GM12875 (cell line): ENCODE data around the gene FYCO1.

Source experiments
- H3K4me3 ChIP-seq: one replicate; pipeline ENCODE4 v1.5.1; 2011; ENCODE audit warnings: low read depth, low read length, control low read depth
- TF ChIP-seq, protein P1 (sequence below): IDR thresholded peaks from 2 replicates; pipeline ENCODE4 v1.5.1; 2011; ENCODE audit warnings: low read depth, mild to moderate bottlenecking, control low read depth, inconsistent platforms, low read length, moderate library complexity, borderline replicate concordance; ENCODE audit not compliant: insufficient read depth

FYCO1 gene

DNA sequence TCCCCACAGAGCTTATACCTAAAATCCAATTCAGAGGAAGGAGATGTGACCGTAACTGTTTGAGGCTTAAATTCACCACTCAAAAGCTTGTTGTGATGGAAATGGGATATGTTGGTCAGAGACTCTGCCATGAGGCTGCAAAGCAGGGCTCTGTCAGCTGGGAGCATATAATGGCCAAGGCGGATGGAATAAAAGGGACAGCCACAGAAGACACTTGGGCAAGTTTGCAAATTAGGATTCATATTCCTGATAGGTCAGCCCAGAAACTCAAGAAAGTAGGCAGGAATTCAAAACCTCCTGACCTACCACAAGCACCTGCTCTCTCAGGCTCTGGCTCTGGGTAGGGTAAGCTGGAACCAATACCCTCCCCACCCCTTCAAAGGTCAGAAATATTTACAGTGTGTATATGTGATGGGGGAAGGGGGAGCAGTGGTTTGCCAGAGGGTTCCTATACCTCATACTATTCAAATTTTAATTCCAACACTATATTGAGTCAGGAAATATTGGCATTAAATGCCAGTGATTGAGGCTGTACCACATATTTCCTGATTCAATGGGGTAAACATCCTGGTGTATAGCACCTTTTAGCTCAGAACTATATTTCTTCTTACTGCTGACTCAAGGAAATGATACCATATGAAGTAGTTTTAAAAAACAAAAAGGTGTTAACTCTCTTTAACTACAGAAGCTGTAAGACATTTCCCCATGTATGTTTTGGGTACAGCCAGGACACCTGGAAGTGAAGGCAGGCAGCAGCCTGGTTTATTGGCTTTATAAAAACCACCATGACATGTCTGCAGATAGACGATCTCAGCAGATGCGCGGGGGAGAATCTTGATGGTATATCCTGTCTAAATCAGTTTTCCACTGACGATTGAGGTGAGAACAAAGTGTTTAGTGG, 19.2 kb downstream of the FYCO1 start:
- TF ChIP-seq, protein P1, sequence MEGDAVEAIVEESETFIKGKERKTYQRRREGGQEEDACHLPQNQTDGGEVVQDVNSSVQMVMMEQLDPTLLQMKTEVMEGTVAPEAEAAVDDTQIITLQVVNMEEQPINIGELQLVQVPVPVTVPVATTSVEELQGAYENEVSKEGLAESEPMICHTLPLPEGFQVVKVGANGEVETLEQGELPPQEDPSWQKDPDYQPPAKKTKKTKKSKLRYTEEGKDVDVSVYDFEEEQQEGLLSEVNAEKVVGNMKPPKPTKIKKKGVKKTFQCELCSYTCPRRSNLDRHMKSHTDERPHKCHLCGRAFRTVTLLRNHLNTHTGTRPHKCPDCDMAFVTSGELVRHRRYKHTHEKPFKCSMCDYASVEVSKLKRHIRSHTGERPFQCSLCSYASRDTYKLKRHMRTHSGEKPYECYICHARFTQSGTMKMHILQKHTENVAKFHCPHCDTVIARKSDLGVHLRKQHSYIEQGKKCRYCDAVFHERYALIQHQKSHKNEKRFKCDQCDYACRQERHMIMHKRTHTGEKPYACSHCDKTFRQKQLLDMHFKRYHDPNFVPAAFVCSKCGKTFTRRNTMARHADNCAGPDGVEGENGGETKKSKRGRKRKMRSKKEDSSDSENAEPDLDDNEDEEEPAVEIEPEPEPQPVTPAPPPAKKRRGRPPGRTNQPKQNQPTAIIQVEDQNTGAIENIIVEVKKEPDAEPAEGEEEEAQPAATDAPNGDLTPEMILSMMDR = no peak

DNA sequence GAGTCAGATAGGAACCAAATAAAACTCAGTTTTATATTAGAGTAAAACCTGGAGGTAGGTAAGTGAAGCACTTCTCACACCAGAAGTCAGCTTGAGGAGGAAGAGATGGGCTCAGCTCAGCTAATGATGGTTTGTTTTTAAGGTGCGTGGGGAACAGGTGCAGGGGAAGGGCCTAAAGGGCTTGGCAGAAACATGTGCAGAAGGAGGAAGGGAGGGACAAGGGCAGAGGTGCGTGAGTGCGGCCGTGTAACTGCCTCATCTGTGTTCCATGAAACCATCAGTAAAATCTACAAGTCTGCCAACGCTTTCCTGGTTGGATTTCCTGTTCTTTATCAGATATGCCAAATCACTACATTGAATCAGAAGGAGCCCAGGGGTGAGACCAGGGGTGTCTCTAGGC, 19.9 kb downstream of the FYCO1 start:
- H3K4me3 ChIP-seq = no peak overlapping the region
- TF ChIP-seq, protein P1 = no peak

More for the DNA sequence above, 19.2 kb downstream of the FYCO1 start:
- no peak overlapping the region for H3K4me3 ChIP-seq

DNA sequence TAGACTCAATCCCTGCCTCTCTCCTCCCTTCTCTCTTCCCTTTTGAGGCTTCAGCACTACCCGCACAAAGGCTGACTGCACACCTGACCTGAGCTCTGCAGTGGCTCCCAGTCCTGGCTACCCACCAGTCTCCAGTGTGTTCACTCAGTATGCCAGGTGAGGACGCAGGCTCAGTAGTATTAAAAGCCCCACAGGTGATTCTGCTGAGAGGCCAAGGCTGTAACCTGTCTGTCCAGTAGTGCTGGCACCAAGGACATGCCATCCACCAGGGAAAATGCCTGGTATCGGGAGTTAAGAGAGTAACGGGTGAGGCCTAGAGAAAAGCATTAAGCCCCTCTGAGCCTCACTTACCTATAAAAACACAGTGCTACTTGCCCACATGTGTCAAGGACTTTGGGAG, 20.9 kb downstream of the FYCO1 start:
- no peak overlapping the region for H3K4me3 ChIP-seq
- TF ChIP-seq, protein P1 = no peak

DNA sequence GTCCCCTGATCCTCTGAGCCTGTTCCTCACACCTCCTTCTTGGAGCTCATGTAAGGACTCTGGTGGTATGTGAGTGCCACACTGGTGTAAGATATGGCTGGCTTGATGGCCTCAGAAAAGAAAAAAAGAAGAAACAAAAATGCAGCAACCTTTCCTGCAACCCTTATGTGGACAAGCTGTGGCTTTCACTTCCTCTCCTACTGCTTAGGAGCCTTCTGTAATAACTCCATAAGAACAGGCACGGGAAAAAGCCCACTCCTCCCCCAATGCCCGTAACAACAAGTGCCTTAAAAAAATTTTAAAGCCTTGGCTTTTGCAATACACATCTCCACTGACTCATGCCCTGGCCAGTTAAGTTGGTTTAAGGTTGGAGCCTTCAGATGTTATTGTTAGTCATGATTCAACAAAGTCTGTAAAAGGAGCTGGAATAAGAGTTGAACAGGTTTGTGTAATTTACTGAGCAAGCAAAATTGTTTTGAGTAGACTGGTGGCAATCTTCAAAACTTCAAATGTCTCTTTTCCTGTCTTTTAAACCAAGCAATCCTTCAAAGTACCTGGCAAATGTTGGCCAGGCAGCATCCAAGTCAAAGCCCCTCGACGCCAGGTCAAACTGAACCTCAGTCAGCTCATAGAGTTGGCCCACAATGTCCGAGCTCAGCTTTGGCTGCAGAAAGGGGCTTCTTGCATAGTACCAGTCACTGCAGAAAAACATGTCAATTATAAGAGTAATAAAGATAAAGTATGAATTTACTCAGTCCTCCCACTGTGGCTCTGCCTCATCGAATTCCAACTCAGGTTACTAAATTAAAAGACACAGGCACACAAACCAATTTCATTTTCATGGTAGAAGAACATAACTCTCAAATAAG, 22.9 kb downstream of the FYCO1 start:
- H3K4me3 ChIP-seq = no peak overlapping the region
- TF ChIP-seq, protein P1 = no peak

DNA sequence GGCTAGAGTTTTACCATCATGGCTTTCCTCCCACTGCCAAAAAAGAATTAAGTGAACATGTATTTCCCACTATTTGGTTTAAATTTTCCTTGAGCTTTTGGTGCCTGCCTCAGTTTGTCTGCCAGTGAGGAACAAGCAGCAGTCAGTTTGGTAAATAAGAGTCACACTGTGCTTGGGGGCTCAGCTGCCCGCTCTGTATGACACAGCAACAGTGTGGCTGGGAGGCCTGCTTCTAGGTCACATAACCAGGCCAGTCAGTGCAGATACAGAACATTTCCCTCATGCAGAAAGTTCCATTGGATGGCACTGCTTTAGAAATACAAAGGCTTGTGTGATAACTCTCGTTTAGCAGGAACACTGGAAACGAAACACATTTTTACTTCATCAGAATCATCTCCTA, 25.7 kb downstream of the FYCO1 start:
- H3K4me3 ChIP-seq = no peak overlapping the region
- TF ChIP-seq, protein P1 = no peak

DNA sequence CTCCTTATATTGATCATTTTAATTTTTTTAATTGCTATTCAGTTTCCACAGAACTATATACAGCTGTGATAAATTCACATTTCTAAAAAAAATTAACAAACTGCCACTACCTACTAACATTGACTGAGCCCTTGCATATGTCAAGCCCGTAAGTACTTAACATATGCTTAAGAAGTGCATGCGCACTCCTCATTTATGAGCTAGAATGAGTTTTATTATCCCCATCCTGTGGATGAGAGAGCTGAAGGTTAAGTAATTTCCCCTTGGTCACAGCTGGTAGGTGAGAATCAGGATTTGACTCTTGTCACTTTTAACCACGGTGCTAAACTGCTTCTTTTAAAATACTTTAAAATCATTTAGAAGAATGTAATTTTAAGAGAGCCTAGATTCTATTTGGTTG, 26.5 kb downstream of the FYCO1 start:
- TF ChIP-seq, protein P1 = no peak

DNA sequence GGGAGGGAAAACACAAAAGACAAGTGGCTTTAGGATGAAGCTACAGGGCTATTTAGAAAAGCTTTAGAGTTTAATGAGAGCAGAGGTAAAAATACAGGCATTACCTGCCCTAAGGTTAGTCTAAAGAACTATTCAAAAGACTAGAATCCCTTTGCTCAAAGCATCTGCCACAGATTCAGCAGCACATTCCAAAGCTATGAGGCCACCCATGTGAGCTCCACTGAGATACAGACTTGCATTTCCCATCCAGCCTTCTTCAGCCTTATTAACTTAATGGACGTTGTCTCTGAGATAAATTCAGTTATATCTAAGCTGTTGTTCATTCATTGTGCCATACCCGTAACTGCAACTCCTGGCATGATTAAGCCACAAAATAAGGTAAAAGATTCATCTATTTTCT, 26.9 kb downstream of the FYCO1 start:
- TF ChIP-seq, protein P1 = no peak
- H3K4me3 ChIP-seq = no peak overlapping the region

More for the DNA sequence above, 26.5 kb downstream of the FYCO1 start:
- H3K4me3 ChIP-seq = no peak overlapping the region
